Anterior cingulate cortex (tissue), 58 donors: Measurements from ENCODE around the gene PCDH1.
"Not testable (repeated sequence)": the region's sequence is repeated elsewhere in the genome, so short reads cannot be mapped to it uniquely, and the experiment has no call there.

Source experiments
- DNase-seq, 58 donors: peaks; one replicate each; lab custom pipeline; 2025; lab: John Stamatoyannopoulos, UW

The PCDH1 gene

DNA sequence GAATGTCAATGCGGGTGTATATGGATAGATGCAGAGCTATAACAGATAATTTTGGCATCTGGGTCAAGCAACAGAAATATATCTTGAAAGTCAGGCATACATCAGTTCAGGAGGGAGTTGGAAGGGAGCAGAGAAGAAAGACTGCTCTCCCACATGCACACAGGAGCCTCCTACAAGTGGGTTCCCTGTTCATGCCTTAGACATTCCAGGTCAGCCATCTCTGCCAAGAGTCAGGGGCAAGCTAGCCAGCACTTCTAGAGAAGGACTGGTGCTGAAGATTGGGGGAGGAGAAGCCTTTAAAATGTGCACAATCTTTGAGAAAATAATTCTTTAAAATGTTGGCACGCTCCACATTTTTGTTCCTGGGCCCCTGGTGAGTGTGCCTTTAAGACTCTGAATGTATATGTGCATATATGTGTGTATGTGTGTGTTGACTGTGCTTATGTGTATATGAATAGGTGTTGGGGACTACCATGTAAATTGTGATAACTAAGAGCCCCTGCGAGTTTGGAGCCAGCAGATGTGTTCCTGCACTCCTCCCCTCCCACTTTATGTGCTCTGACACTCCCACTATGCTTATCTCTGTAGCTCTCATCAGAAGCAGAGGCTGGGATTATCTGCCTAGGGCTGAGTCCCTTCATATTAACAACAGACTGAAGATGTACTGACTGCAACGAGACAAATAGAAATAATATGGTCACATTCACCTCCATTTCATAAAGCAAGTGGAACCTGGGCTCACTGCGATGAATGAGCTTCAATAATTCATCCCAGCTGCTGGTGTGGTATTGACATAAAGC, 24.0 kb upstream of the PCDH1 start:
- DNase-seq, result no peak

DNA sequence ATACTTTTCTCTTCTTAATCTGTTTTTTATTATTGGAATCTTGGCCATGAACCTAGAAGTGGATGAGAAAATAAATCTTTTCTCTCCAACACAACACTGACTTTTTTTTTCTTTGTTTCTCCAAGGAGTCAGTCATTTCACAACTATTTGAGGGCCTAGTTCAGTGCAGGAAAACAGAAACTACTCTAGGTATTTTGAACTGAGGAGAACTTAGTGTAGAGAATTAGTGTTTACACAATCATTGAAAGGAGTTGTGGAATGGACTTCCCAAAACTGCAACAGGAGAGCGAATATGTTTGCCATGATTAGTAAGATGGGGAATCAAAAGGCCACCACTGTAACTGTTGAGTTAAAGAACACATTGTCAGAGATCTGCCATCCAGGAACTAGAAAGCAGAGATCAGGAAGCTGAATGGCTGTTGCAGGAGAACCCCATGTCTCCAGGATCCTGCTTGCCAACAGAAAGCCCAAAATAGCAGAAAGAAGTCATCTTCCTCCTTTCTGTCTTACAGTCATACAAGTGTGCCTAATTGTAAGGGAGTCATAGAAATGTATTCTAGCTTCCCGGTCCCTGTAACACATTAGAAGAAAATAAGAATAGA, 20.3 kb upstream of the PCDH1 start:
- peak in 2 of 58 donors; percentile 18 to 33 for DNase-seq

DNA sequence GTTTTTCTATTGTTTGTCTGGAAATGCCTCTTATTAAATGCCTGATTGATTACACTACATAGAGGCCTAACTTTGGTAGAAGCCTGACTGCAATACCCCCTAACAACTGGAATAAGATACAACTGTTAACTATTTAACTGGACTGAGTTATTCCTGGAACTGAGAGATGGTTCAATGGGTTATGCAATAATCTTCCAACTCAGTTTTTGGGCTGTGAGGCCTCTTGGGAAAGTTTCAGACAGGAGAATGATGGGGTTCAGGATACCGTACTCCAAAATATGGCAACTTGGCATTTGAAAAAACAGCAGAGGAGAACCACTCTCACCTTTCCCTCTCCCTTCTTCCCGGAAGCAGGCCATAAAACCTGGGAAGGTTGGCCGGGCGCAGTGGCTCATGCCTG, 19.2 kb upstream of the PCDH1 start:
- DNase-seq, result no peak

- DNase-seq, result not testable (repeated sequence)
These were observed 12.2 kb upstream of the PCDH1 start for GRCh38 chr5:141890429-141890828.

DNA sequence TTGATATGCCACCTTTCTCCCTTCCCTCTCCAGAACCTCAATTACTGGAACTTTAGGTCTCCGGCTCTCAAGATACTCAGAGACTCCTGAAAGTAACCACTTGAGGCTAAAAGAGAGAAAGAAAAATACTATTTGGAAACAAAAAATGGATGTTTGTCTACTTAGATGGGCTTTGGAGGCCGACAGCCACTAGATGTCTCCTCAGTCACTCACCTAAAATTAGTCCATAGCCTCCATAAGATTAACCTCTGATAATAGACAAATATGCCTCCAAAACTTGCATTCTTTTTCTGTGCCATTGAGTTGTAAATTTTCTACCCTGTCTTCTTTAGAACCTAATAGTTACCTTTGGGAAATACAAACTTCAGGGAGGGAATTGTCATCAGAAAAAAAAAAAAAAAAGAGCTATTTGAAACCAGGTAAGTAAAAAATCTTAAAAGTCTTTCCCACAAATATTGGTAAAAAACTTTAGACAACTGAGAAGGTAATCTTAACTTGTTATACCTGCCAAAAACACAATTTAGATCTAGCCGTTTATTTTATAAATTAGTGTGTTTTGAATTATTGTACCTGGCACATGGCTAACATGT, 11.2 kb upstream of the PCDH1 start:
- no peak for DNase-seq

DNA sequence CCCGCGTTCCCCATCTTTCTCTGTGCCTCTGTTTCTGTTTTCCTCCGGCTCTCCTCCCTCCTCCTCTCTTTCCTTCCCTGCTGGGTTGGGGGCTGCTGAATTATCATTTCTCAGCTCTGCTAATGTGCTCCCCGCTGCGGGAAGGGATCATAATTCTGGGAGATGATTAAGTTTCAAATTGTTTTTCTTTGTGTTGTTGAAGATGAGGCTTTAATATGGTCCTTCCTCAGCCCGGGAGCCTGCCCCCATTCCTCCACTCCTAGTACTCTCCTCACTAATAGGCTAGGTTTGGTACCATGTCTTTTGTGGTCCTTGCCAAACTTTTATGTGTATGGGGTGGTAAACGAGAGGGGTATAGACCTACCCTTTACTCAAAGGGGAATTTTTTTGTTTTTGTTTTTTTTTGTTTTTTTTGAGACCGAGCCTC, 5.7 kb upstream of the PCDH1 start:
- DNase-seq, result no peak

GRCh38 chr5:141883184-141883891, 5.1 kb upstream of the PCDH1 start:
- peak in 38 of 58 donors; percentile 26 to 70 (median 42) for DNase-seq

GRCh38 chr5:141882594-141883183, 4.5 kb upstream of the PCDH1 start:
- peak in 35 of 58 donors; percentile 22 to 83 (median 42) for DNase-seq

GRCh38 chr5:141881886-141882285, 3.7 kb upstream of the PCDH1 start:
- no peak for DNase-seq

- peak in 20 of 58 donors; percentile 23 to 77 (median 52) for DNase-seq
These were observed 3.0 kb upstream of the PCDH1 start for GRCh38 chr5:141880961-141881801.

DNA sequence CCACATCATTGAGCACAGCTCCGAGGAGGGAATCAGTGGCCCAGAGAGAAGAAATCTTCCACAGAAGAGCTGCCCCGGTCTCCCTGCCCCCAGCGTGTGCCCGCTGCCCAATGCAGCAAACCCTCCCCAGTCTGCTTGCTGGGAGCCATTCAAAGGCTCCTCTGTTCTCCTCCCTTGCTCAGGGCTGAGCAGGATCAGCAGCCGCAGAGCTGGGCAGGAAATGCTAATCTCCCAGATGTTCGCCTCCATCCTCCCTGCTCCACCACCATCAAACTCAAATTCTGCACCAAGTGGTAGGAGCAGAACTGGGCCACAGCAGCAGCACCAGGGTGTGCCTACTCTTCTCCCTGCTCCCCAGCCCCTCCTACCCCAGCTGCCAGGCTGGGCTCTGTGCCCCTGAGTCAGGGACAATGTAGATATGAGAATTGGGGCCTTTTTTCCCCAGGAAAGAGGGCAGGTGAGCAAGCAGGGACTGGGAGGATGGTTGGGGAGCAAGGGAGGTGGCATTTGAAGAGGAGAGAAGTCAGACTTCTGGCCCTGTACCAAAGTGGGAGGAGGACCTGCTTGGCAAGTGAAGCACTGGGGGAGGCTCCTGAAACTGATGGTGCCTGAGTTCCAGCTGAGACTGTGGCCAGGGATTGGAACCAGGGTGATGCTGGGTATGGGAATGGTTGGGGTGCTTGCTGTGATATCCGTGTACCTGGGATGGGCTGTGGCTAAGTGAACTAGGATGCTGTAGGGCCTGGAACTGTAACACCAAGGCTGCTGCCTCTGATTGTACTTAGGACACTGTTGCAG, 1.9 kb upstream of the PCDH1 start:
- DNase-seq, result peak in 46 of 58 donors; percentile 27 to 83 (median 62)

DNA sequence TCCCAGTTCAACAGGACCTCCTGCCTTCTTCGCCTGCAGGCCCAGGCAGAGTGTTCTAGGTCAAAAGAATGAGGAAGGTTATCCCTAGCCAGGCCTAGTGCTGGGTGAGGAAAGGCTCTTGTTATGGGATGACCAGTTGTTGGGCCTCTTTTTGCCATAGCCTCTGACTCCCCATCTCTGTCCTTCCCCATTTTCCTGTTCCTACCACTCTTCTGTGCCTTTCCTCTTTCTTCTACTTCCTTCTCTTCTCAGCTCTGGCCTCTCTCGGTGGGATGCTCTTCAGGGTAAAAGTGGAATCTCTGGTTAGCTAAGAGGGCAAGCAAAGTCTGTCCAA, 1.2 kb upstream of the PCDH1 start:
- no peak for DNase-seq

DNA sequence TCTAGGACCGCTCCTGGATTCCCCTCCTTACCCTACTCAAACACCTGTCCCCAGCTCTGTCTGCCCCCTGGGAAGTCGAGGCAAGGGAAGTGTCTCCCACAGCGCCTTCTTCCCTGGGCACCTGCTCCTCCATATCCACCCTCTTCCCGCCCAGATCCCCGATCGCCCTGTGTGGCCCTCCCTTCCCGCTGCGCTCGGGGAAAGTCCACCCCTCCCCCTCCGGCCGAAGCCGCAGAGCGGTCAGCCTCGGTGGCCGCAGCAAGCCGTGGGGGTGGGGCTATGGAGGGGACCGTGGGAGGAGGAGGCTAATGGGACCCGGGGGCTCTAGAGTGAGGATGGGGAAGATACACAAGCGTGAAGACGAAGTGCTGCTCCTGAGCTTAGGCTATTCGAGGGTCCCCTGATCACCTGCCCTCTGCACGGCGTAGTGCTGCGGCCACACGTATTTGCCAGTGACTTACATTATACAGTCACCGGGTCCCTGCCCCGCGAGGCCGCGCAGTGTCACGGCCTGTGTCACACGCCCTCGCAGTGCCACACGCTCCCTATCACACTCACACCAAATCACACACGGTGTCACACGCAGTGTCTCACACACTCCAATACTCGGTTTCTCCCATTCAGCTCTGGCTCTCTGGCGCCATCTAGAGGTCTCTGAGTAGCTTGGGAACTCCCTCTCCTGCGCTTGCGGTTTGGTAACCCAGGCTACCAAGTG, 658 bp upstream of the PCDH1 start:
- DNase-seq, result peak in 57 of 58 donors; percentile 41 to 97 (median 90)

DNA sequence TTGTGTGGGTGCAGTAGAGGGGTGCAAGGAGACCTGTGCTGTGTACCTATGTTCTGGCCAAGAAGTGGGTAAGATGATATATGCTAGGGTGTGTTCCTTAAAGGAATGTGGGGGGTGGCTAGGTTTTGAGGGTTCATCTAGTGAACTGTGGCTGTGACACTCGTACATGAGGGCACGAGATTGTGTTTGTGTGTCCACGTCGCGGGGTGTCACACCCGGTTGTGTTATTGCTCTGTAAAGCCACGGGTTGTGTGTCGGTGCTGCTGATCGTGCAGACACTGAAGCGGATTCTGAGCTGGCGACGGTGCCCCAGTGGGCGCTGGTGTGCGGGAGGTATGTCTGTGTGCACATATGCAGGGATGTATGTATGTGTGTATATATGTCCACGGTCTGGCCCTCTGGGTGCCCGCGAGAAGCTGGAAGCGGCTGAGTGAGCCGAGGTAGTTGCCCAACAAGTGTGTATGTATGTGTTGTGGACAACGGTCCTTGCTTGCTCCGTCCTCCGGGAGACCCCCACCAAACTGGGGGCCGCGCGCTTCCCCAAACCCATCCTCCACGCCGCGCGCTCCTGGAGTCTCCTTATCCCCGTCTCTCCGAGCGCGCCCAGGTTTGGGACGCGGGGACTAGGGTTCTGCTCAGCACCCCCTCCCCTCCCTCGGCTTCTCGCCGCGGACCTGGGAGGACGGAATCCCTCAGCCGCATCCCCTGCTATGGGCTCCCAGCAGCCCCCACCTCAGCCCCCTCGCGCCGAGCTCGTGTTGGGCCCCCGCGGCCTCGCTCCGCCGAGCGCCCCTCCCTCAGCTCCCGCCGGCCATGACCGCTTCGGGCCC, 639 bp downstream of the PCDH1 start:
- DNase-seq, result peak in 17 of 58 donors; percentile 27 to 61 (median 52)

DNA sequence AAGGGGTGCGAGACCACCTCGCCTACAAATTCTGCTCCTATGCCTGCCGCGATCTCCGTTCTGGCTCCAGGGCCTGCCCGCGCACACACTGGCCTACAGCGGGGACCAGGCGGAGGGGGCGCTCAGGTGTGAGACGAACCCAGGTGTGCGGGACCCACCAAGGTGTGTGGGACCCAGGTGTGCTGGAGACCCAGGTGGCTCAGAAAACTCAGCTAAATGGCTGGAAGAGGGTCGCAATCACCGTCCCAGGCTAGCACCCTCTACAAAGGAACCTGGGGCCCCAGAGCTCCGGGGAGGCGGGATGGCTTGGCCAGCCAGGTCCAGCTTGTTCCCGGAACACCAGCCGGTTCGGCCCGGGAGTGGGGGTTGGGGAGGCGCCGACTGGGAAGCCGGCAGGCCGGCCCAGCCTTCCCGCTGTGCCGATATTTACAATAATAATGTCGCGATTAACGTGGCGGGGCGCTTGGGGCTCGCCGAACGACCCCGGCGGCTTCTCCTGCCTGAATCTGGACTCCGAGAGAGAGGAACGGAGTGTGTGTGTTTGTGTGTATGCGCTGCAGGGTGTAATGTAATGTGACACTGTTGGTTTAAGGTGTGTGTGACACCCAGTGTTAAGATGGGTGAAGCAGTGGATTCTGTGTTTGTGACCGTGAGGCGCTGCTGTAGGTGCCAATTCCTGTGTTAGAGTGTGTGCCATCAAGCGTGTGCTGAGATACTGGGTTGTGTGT, 1.4 kb downstream of the PCDH1 start:
- peak in 6 of 58 donors; percentile 20 to 55 (median 37) for DNase-seq

- peak in 5 of 58 donors; percentile 35 to 54 (median 38) for DNase-seq
These were observed 2.2 kb downstream of the PCDH1 start for GRCh38 chr5:141875795-141876627.
